ENCODE measurements around the gene SCAPER. TPM values are rescaled to one million over a fixed set of nuclear protein-coding genes. Genes with fewer than 3 reads are reported as not detected.

The SCAPER gene
- total RNA-seq, 4 donors from 2014 or later, result 29.9 to 86.6 (median 45.6) TPM

- peaks cover 0 to 28% (median 0%) of the 10 kb centered on the region in 3 donors for H3K36me3 ChIP-seq
- no peaks in the 10 kb centered on the region for H3K4me1 ChIP-seq
- TF ChIP-seq POLR2A (IDR thresholded peaks at IDR 0.05) (no peak), CTCF (IDR thresholded peaks at IDR 0.05) (no peak)
- no peak overlapping the region for H3K4me3 ChIP-seq
- H3K27me3 ChIP-seq, result no peaks in the 10 kb centered on the region
- H3K9me3 ChIP-seq, result no peaks in the 10 kb centered on the region
- DNase-seq, result no peak
- no peak overlapping the region for H3K27ac ChIP-seq
Measured at GRCh38 chr15:76947454-76947853, 42.3 kb upstream of the SCAPER start.

DNA sequence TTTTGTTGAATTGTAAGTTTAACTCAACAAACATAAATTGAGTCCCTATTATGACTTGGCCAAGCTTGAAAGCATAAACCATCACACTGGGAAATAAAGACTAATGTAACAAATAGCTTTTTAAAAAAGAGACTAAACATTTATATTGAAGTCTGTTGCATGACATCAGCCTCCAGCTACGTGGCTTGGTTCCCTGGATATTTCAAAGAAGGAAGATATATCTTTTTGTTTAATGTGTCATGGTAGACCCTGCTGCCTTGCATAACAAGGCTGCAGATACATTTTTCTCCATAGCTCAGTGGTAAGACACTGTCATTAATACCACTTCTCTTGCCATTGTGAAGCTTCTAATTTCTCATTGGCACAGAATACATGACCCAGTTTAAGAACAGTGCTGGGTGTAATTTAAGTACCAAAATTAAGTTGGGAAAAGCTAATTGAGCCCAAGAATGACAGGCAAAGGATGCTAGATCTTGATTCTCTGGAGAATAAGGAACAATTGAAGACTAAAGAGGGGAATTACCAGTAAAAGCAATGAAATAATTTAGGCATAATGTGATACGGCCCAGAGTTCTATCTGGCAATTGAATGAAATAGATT lies 40.5 kb upstream of the SCAPER start:
- no peak overlapping the region for H3K4me3 ChIP-seq
- no peaks in the 10 kb centered on the region for H3K27me3 ChIP-seq
- peaks cover 0 to 28% (median 0%) of the 10 kb centered on the region in 3 donors for H3K36me3 ChIP-seq
- no peak overlapping the region for H3K27ac ChIP-seq
- DNase-seq, result no peak
- H3K4me1 ChIP-seq, result no peaks in the 10 kb centered on the region
- H3K9me3 ChIP-seq, result no peaks in the 10 kb centered on the region
- no peak for TF ChIP-seq POLR2A (IDR thresholded peaks at IDR 0.05)
- TF ChIP-seq CTCF (IDR thresholded peaks at IDR 0.05), result no peak

GRCh38 chr15:76942331-76942730 lies 37.2 kb upstream of the SCAPER start:
- Histone ChIP-seq H3K36me3 (peaks cover 0 to 11% (median 0%) of the 10 kb centered on the region in 3 donors), H3K4me1 (no peaks in the 10 kb centered on the region), H3K27ac (no peak overlapping the region), H3K4me3 (no peak overlapping the region), H3K27me3 (no peaks in the 10 kb centered on the region), H3K9me3 (no peaks in the 10 kb centered on the region)
- DNase-seq, result no peak
- TF ChIP-seq CTCF (IDR thresholded peaks at IDR 0.05) (no peak), POLR2A (IDR thresholded peaks at IDR 0.05) (no peak)

GRCh38 chr15:76941636-76942035 lies 36.5 kb upstream of the SCAPER start:
- H3K9me3 ChIP-seq, result no peaks in the 10 kb centered on the region
- no peak overlapping the region for H3K4me3 ChIP-seq
- H3K27ac ChIP-seq, result no peak overlapping the region
- H3K4me1 ChIP-seq, result no peaks in the 10 kb centered on the region
- no peaks in the 10 kb centered on the region for H3K27me3 ChIP-seq
- no peak for DNase-seq
- peaks cover 0 to 9% (median 0%) of the 10 kb centered on the region in 3 donors for H3K36me3 ChIP-seq
- TF ChIP-seq POLR2A (IDR thresholded peaks at IDR 0.05) (no peak), CTCF (IDR thresholded peaks at IDR 0.05) (no peak)

- Histone ChIP-seq H3K36me3 (peaks cover 0 to 26% (median 0%) of the 10 kb centered on the region in 3 donors), H3K9me3 (no peaks in the 10 kb centered on the region), H3K4me3 (no peak overlapping the region), H3K27me3 (no peaks in the 10 kb centered on the region), H3K27ac (no peak overlapping the region), H3K4me1 (no peaks in the 10 kb centered on the region)
- TF ChIP-seq CTCF (IDR thresholded peaks at IDR 0.05) (no peak), POLR2A (IDR thresholded peaks at IDR 0.05) (no peak)
- no peak for DNase-seq
Measured at GRCh38 chr15:76939715-76940114, 34.6 kb upstream of the SCAPER start.

DNA sequence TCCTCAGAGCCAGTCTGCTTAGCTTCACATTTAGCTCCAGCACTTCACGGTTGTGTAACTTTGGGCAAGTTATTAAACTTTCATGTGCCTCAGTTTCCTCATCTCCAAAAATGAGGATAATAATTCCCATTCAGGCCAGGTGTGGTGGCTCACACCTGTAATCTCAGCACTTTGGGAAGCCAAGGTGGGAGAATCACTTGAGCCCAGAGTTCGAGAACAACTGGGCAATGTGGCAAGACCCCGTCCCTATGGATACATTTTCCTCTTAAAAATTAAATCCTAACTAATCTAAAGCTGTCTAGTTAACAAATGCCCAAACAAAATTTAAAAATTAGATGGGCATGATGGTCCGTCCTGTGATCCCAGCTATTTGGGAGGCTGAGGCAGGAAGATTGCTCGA lies 33.6 kb upstream of the SCAPER start:
- DNase-seq, result no peak
- H3K4me1 ChIP-seq, result no peaks in the 10 kb centered on the region
- H3K36me3 ChIP-seq, result peaks cover 0 to 21% (median 0%) of the 10 kb centered on the region in 3 donors
- TF ChIP-seq POLR2A (IDR thresholded peaks at IDR 0.05) (no peak), CTCF (IDR thresholded peaks at IDR 0.05) (no peak)
- no peak overlapping the region for H3K27ac ChIP-seq
- H3K9me3 ChIP-seq, result no peaks in the 10 kb centered on the region
- no peaks in the 10 kb centered on the region for H3K27me3 ChIP-seq
- H3K4me3 ChIP-seq, result no peak overlapping the region

Data from Peyer's patch (tissue), 4 donors.